ENCODE results near the gene MARF1. TPM values are rescaled to one million over a fixed set of nuclear protein-coding genes. Genes with fewer than 3 reads are reported as not detected.
A peak's percentile ranks its signal among the peaks of the same experiment; 100 is the strongest.

The MARF1 gene
- total and polyA plus RNA-seq, 9 of the 15 experiments (the other 6 are each of a cell fraction or from before 2014, with no cell fraction given), result 4.7 to 33.2 (median 11.7) TPM

DNA sequence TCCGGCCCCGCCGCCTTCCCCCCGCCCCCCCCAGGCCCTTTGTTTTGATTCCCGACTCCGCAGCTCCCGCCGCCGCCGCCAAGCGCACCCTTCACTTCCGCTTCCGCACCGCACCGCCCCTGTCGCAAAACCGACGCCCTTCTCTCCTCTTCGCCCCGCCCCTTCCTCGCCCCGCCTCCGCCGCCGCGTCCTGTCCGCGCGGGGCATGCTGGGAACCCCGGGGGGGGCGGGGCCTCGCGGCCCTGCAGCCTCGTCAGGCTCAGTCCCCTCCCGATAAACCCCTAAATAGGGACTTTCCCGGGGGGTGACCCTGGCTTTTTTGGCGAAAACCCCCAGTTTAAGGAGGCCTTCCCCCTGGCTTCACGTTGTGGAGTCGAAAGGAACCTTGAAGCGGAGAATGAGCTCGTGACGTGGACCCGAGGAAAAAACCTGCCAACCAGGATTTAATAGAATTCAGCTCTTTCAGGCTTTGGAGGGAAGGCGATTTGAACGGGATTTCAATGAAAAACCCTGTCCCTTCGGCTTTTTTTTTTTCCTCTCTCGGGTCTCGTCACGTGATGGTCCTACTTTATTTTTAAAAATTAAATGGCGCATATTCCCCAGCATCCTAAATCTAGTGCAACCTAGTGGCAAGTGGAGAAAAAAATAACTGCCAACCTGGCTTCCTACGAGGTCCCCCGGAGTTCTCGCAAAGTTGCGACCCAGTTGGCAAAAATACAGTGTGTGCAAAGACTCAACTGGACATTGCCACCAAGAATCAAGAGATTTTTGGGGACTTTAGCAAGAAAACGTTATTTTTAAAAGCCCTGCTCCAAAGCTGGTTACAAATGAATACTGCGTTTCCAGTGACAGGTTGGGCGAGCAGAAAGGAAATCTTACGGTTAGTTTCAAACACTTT is at the start of gene MARF1 (continued):
- peak; percentile 67 for TF ChIP-seq CREB1 (IDR thresholded peaks at IDR 0.05)
- TF ChIP-seq CREB1 (CRISPR knock-in tag; IDR thresholded peaks at IDR 0.05), result peak; percentile 13; the same call in 1 of the 2 replicates
- TF ChIP-seq PTRF (tag; IDR thresholded peaks at IDR 0.05), result no peak
- TF ChIP-seq NFRKB (IDR thresholded peaks at IDR 0.05; ENCODE audit: low read depth), result peak; percentile 90
- no peak for TF ChIP-seq U2AF2 (optimal IDR thresholded peaks at IDR 0.05; ENCODE audit: low read depth, low read length)
- peak; percentile 11; the same call in 1 of the 2 replicates for TF ChIP-seq NBN (IDR thresholded peaks at IDR 0.05; ENCODE audit: low read depth)
- 0 out of 2 replicates have a peak, but pooled peaks have one; percentile 23 for TF ChIP-seq TARDBP (IDR thresholded peaks at IDR 0.05)
- 0 out of 2 replicates have a peak, but pooled peaks have one; percentile 16 for TF ChIP-seq SMARCE1 (IDR thresholded peaks at IDR 0.05)
- peak; percentile 73; the same call in 1 of the 2 replicates for TF ChIP-seq HMG20B (CRISPR knock-in tag; IDR thresholded peaks at IDR 0.05)
- TF ChIP-seq, protein P1, sequence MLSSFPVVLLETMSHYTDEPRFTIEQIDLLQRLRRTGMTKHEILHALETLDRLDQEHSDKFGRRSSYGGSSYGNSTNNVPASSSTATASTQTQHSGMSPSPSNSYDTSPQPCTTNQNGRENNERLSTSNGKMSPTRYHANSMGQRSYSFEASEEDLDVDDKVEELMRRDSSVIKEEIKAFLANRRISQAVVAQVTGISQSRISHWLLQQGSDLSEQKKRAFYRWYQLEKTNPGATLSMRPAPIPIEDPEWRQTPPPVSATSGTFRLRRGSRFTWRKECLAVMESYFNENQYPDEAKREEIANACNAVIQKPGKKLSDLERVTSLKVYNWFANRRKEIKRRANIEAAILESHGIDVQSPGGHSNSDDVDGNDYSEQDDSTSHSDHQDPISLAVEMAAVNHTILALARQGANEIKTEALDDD (IDR thresholded peaks at IDR 0.05), result 0 out of 2 replicates have a peak, but pooled peaks have one; percentile 16
- TF ChIP-seq PURB (CRISPR knock-in tag; IDR thresholded peaks at IDR 0.05; ENCODE audit: low read depth), result no peak
- no peak for TF ChIP-seq ZNF780A (CRISPR knock-in tag; IDR thresholded peaks at IDR 0.05)
- no peak for TF ChIP-seq CHD1 (IDR thresholded peaks at IDR 0.05; ENCODE audit: low read length)
- TF ChIP-seq, protein P2, sequence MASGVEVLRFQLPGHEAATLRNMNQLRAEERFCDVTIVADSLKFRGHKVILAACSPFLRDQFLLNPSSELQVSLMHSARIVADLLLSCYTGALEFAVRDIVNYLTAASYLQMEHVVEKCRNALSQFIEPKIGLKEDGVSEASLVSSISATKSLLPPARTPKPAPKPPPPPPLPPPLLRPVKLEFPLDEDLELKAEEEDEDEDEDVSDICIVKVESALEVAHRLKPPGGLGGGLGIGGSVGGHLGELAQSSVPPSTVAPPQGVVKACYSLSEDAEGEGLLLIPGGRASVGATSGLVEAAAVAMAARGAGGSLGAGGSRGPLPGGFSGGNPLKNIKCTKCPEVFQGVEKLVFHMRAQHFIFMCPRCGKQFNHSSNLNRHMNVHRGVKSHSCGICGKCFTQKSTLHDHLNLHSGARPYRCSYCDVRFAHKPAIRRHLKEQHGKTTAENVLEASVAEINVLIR (CRISPR knock-in tag; IDR thresholded peaks at IDR 0.05), result 0 out of 2 replicates have a peak, but pooled peaks have one; percentile 32
- TF ChIP-seq JUNB (CRISPR knock-in tag; conservative IDR thresholded peaks at IDR 0.05), result 0 out of 2 replicates have a peak, but pooled peaks have one; percentile 6
- TF ChIP-seq KLF13 (tag; IDR thresholded peaks at IDR 0.05; ENCODE audit: borderline replicate concordance, low read depth), result peak; percentile 75; the same call in 1 of the 2 replicates
- no peak for TF ChIP-seq ZBTB8A (IDR thresholded peaks at IDR 0.05; ENCODE audit: partially characterized antibody)
- TF ChIP-seq ERF (CRISPR knock-in tag; IDR thresholded peaks at IDR 0.05), result no peak
- peak; percentile 94 for TF ChIP-seq SUPT5H (IDR thresholded peaks at IDR 0.05)
- peak; percentile 71 for TF ChIP-seq CBFA2T2 (conservative IDR thresholded peaks at IDR 0.05)
- TF ChIP-seq, protein P3, sequence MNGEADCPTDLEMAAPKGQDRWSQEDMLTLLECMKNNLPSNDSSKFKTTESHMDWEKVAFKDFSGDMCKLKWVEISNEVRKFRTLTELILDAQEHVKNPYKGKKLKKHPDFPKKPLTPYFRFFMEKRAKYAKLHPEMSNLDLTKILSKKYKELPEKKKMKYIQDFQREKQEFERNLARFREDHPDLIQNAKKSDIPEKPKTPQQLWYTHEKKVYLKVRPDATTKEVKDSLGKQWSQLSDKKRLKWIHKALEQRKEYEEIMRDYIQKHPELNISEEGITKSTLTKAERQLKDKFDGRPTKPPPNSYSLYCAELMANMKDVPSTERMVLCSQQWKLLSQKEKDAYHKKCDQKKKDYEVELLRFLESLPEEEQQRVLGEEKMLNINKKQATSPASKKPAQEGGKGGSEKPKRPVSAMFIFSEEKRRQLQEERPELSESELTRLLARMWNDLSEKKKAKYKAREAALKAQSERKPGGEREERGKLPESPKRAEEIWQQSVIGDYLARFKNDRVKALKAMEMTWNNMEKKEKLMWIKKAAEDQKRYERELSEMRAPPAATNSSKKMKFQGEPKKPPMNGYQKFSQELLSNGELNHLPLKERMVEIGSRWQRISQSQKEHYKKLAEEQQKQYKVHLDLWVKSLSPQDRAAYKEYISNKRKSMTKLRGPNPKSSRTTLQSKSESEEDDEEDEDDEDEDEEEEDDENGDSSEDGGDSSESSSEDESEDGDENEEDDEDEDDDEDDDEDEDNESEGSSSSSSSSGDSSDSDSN (IDR thresholded peaks at IDR 0.05; ENCODE audit: borderline replicate concordance in 1 of 2, low read depth in 2 of 2, low read length in 2 of 2), result 0 out of 4 replicates have a peak, but pooled peaks of 1 of the 2 experiments have one; percentile 39
- peak; percentile 48 for TF ChIP-seq SAP30 (IDR thresholded peaks at IDR 0.05; ENCODE audit: borderline replicate concordance, insufficient read depth, low read depth, low read length, poor library complexity, severe bottlenecking)
- TF ChIP-seq NEUROD1 (IDR thresholded peaks at IDR 0.05; ENCODE audit: borderline replicate concordance, low read depth, low read length, partially characterized antibody), result no peak
- TF ChIP-seq CREM (IDR thresholded peaks at IDR 0.05; ENCODE audit: low read depth), result peak; percentile 73
- TF ChIP-seq ZNF436 (CRISPR knock-in tag; IDR thresholded peaks at IDR 0.05), result peak; percentile 65; the same call in 1 of the 2 replicates
